ENCODE results near the gene FAM180B. TPM values are rescaled to one million over a fixed set of nuclear protein-coding genes. Genes with fewer than 3 reads are reported as not detected.

FAM180B gene
- not detected in 2 replicates for polyA plus RNA-seq (2011; rRNA removed)
- polyA minus RNA-seq (2011; rRNA and poly(A)+ RNA removed) = not detected in 2 replicates

GRCh38 chr11:47586098-47586855, at the start of gene FAM180B:
Gene FAM180B, plus strand, starts transcription at chr11:47586678. Its CDS starts 91 bp downstream, at chr11:47586769.
- Histone ChIP-seq H3K27me3 (ENCODE audit: control insufficient read depth, insufficient read depth, low read length) (peaks cover 7% of the 10 kb centered on the region), H3K4me3 (ENCODE audit: low read depth, low read length) (no peak within 1 kb of the TSS), H3K36me3 (ENCODE audit: control insufficient read depth, insufficient read depth, low read length) (peaks cover 13% of the 10 kb centered on the region)
- DNase-seq (ENCODE audit: low read depth) = no peak
- TF ChIP-seq CTCF (IDR thresholded peaks at IDR 0.05; ENCODE audit: insufficient read depth, low read depth, low read length) = no peak
- ChIA-PET POLR2A (no interaction called here), CTCF (no interaction called here)

GRCh38 chr11:47536915-47537314, 49.6 kb upstream of the FAM180B start:
- DNase-seq (ENCODE audit: low read depth) = no peak
- H3K4me3 ChIP-seq (ENCODE audit: low read depth, low read length) = no peak overlapping the region
- no peaks in the 10 kb centered on the region for H3K36me3 ChIP-seq (ENCODE audit: control insufficient read depth, insufficient read depth, low read length)
- CTCF ChIA-PET = interaction anchor here (1.1 to 8.9 kb wide), 2 partner anchors 16 to 66 kb away, joined by 3 to 45 read pairs; partner anchors contain the start of gene CELF1
- TF ChIP-seq CTCF (IDR thresholded peaks at IDR 0.05; ENCODE audit: insufficient read depth, low read depth, low read length) = no peak
- H3K27me3 ChIP-seq (ENCODE audit: control insufficient read depth, insufficient read depth, low read length) = no peaks in the 10 kb centered on the region
- POLR2A ChIA-PET = no interaction called here

GRCh38 chr11:47538741-47539565, 47.5 kb upstream of the FAM180B start:
- DNase-seq (ENCODE audit: low read depth) = no peak
- no peak for TF ChIP-seq CTCF (IDR thresholded peaks at IDR 0.05; ENCODE audit: insufficient read depth, low read depth, low read length)
- H3K4me3 ChIP-seq (ENCODE audit: low read depth, low read length) = no peak overlapping the region
- ChIA-PET CTCF (interaction anchor here (0.6 to 8.9 kb wide), 3 partner anchors 14 to 695 kb away, joined by 3 to 45 read pairs (median 3); partner anchors contain the start of genes CELF1 and NDUFS3), POLR2A (interaction anchor here (0.8 kb wide), 1 partner anchor 14 kb away, joined by 9 read pairs; no protein-coding TSS in a partner anchor)
- no peaks in the 10 kb centered on the region for H3K36me3 ChIP-seq (ENCODE audit: control insufficient read depth, insufficient read depth, low read length)
- no peaks in the 10 kb centered on the region for H3K27me3 ChIP-seq (ENCODE audit: control insufficient read depth, insufficient read depth, low read length)

- Histone ChIP-seq H3K27me3 (ENCODE audit: control insufficient read depth, insufficient read depth, low read length) (no peaks in the 10 kb centered on the region), H3K4me3 (ENCODE audit: low read depth, low read length) (no peak overlapping the region), H3K36me3 (ENCODE audit: control insufficient read depth, insufficient read depth, low read length) (no peaks in the 10 kb centered on the region)
- DNase-seq (ENCODE audit: low read depth) = no peak
- POLR2A ChIA-PET = no interaction called here
- CTCF ChIA-PET = interaction anchor here (0.6 to 8.9 kb wide), 3 partner anchors 13 to 696 kb away, joined by 3 to 45 read pairs (median 5); partner anchors contain the start of gene CELF1
- no peak for TF ChIP-seq CTCF (IDR thresholded peaks at IDR 0.05; ENCODE audit: insufficient read depth, low read depth, low read length)
Observed at GRCh38 chr11:47539681-47540039, 46.8 kb upstream of the FAM180B start.

GRCh38 chr11:47541070-47541469, 45.4 kb upstream of the FAM180B start:
- Histone ChIP-seq H3K4me3 (ENCODE audit: low read depth, low read length) (no peak overlapping the region), H3K36me3 (ENCODE audit: control insufficient read depth, insufficient read depth, low read length) (no peaks in the 10 kb centered on the region), H3K27me3 (ENCODE audit: control insufficient read depth, insufficient read depth, low read length) (no peaks in the 10 kb centered on the region)
- no peak for TF ChIP-seq CTCF (IDR thresholded peaks at IDR 0.05; ENCODE audit: insufficient read depth, low read depth, low read length)
- ChIA-PET POLR2A (no interaction called here), CTCF (interaction anchor here (1.2 to 8.9 kb wide), 3 partner anchors 11 to 16 kb away, joined by 3 to 45 read pairs (median 5); partner anchors contain the start of gene CELF1)
- no peak for DNase-seq (ENCODE audit: low read depth)

Measured in BJ (cell line).